Thymus (tissue), 11 donors: ENCODE results near the gene EMX1. TPM values are rescaled to one million over a fixed set of nuclear protein-coding genes. Genes with fewer than 3 reads are reported as not detected.

Experiments
- DNase-seq, 9 donors: peaks; one replicate each; pipeline ENCODE4 v3.0.0-alpha.2; 2013; ENCODE audit warnings: low spot score in 9 of 9, low read depth in 6 of 9, missing footprints in 1 of 9
- H3K27ac ChIP-seq, 2 donors: one replicate each; pipeline ENCODE4 v1.5.1; 2013; ENCODE audit warnings: control low read depth in 1 of 2, low read depth in 1 of 2, low read length in 1 of 2, mild to moderate bottlenecking in 1 of 2, moderate library complexity in 1 of 2
- H3K27me3 ChIP-seq, 2 donors: one replicate each; pipeline ENCODE4 v1.5.1; 2013; ENCODE audit warnings: low read length in 1 of 2; ENCODE audit not compliant: control insufficient read depth in 2 of 2, insufficient read depth in 1 of 2
- H3K36me3 ChIP-seq, 2 donors: one replicate each; pipeline ENCODE4 v1.5.1; 2013; ENCODE audit warnings: low read length in 1 of 2, mild to moderate bottlenecking in 1 of 2, moderate library complexity in 1 of 2; ENCODE audit not compliant: control insufficient read depth in 2 of 2, insufficient read depth in 2 of 2
- H3K4me1 ChIP-seq, 2 donors: one replicate each; pipeline ENCODE4 v1.5.1; 2013; ENCODE audit warnings: low read length in 2 of 2; ENCODE audit not compliant: control insufficient read depth in 2 of 2, insufficient read depth in 2 of 2
- H3K4me3 ChIP-seq, 2 donors: one replicate each; pipeline ENCODE4 v1.5.1; 2013; ENCODE audit warnings: low read length in 2 of 2, control low read depth in 1 of 2, mild to moderate bottlenecking in 1 of 2
- H3K9me3 ChIP-seq, 2 donors: one replicate each; pipeline ENCODE4 v1.5.1; 2013; ENCODE audit warnings: low read length in 1 of 2, mild to moderate bottlenecking in 1 of 2; ENCODE audit not compliant: control insufficient read depth in 2 of 2, insufficient read depth in 1 of 2
- WGBS: extraction: QIAGEN DNeasy Blood & Tissue Kit; methylation state at CpG from one replicate; pipeline ENCODE4 v1.1.7; 2013; 5-methylcytosine and 5-hydroxymethylcytosine counted together
- polyA plus RNA-seq: library from polyadenylated mRNA; stranded (reverse); fragments of 200-250 nt; gene quantifications from one replicate; pipeline ENCODE4 v1.2.3, GENCODE V29; 2013
- total RNA-seq: library from RNA; stranded (reverse); fragments of 120-200 nt; gene quantifications from one replicate; pipeline ENCODE4 v1.2.4, GENCODE V29; 2013
- donor health status: healthy.

Gene EMX1
- total and polyA plus RNA-seq, 2 donors = 0.38 to 0.82 TPM

- peak in 1 of 9 donors; percentile 43 for DNase-seq
- Histone ChIP-seq H3K4me1 (peaks cover 4 to 33% of the 10 kb centered on the region in 2 donors), H3K27ac (no peak overlapping the region), H3K4me3 (peak overlapping the region in 1 of 2 donors; percentile 29), H3K9me3 (peaks cover 1 to 16% of the 10 kb centered on the region in 2 donors), H3K36me3 (no peaks in the 10 kb centered on the region), H3K27me3 (peaks cover 96 to 99% of the 10 kb centered on the region in 2 donors)
- WGBS = 4% methylated on average over 77 of the region's 77 CpGs
Observed at GRCh38 chr2:72920318-72921087, 3.2 kb downstream of the EMX1 start.

- peaks cover 94 to 99% of the 10 kb centered on the region in 2 donors for H3K27me3 ChIP-seq
- 21% methylated on average over 15 of the region's 15 CpGs for WGBS
- H3K4me1 ChIP-seq = peaks cover 4 to 26% of the 10 kb centered on the region in 2 donors
- no peak overlapping the region for H3K4me3 ChIP-seq
- no peaks in the 10 kb centered on the region for H3K36me3 ChIP-seq
- peaks cover 1 to 14% of the 10 kb centered on the region in 2 donors for H3K9me3 ChIP-seq
- no peak for DNase-seq
- no peak overlapping the region for H3K27ac ChIP-seq
Observed at GRCh38 chr2:72921088-72921851, 4.0 kb downstream of the EMX1 start.

- H3K27me3 ChIP-seq = peaks cover 94 to 99% of the 10 kb centered on the region in 2 donors
- no peak overlapping the region for H3K4me3 ChIP-seq
- no peak overlapping the region for H3K27ac ChIP-seq
- H3K4me1 ChIP-seq = peaks cover 4 to 21% of the 10 kb centered on the region in 2 donors
- 90% methylated on average over 1 of the region's 1 CpG for WGBS
- H3K36me3 ChIP-seq = no peaks in the 10 kb centered on the region
- DNase-seq = no peak
- H3K9me3 ChIP-seq = peaks cover 1 to 11% of the 10 kb centered on the region in 2 donors
Observed at GRCh38 chr2:72921853-72922252, 4.5 kb downstream of the EMX1 start.

- WGBS = 8% methylated on average over 36 of the region's 36 CpGs
- H3K27me3 ChIP-seq = peaks cover 79 to 100% of the 10 kb centered on the region in 2 donors
- no peak overlapping the region for H3K4me3 ChIP-seq
- peaks cover 0 to 12% of the 10 kb centered on the region in 2 donors for H3K4me1 ChIP-seq
- peaks cover 0 to 7% of the 10 kb centered on the region in 2 donors for H3K9me3 ChIP-seq
- H3K36me3 ChIP-seq = no peaks in the 10 kb centered on the region
- DNase-seq = no peak
- no peak overlapping the region for H3K27ac ChIP-seq
Observed at GRCh38 chr2:72923833-72924352, 6.6 kb downstream of the EMX1 start.

GRCh38 chr2:72924353-72925240 lies 7.3 kb downstream of the EMX1 start:
- peaks cover 0 to 7% of the 10 kb centered on the region in 2 donors for H3K9me3 ChIP-seq
- no peak overlapping the region for H3K4me3 ChIP-seq
- peaks cover 73 to 100% of the 10 kb centered on the region in 2 donors for H3K27me3 ChIP-seq
- 4% methylated on average over 61 of the region's 61 CpGs for WGBS
- H3K27ac ChIP-seq = no peak overlapping the region
- no peak for DNase-seq
- peaks cover 0 to 12% of the 10 kb centered on the region in 2 donors for H3K4me1 ChIP-seq
- no peaks in the 10 kb centered on the region for H3K36me3 ChIP-seq

- Histone ChIP-seq H3K27me3 (peaks cover 65 to 98% of the 10 kb centered on the region in 2 donors), H3K4me1 (peaks cover 0 to 8% of the 10 kb centered on the region in 2 donors), H3K9me3 (peaks cover 0 to 7% of the 10 kb centered on the region in 2 donors), H3K4me3 (no peak overlapping the region), H3K36me3 (no peaks in the 10 kb centered on the region), H3K27ac (no peak overlapping the region)
- WGBS = 9% methylated on average over 26 of the region's 26 CpGs
- no peak for DNase-seq
Observed at GRCh38 chr2:72925328-72925943, 8.1 kb downstream of the EMX1 start.

GRCh38 chr2:72926368-72926767 lies 9.0 kb downstream of the EMX1 start:
- H3K36me3 ChIP-seq = no peaks in the 10 kb centered on the region
- peaks cover 0 to 7% of the 10 kb centered on the region in 2 donors for H3K9me3 ChIP-seq
- no peak for DNase-seq
- no peak overlapping the region for H3K27ac ChIP-seq
- H3K4me3 ChIP-seq = no peak overlapping the region
- WGBS = 19% methylated on average over 4 of the region's 4 CpGs
- H3K4me1 ChIP-seq = peaks cover 0 to 4% of the 10 kb centered on the region in 2 donors
- peaks cover 56 to 96% of the 10 kb centered on the region in 2 donors for H3K27me3 ChIP-seq

- 54% methylated on average over 6 of the region's 6 CpGs for WGBS
Observed at GRCh38 chr2:72926811-72927465, 9.6 kb downstream of the EMX1 start.

More at GRCh38 chr2:72926811-72927465, 9.6 kb downstream of the EMX1 start:
- Histone ChIP-seq H3K36me3 (no peaks in the 10 kb centered on the region), H3K27ac (no peak overlapping the region), H3K9me3 (peaks cover 0 to 7% of the 10 kb centered on the region in 2 donors), H3K4me1 (peaks cover 0 to 4% of the 10 kb centered on the region in 2 donors), H3K27me3 (peaks cover 50 to 94% of the 10 kb centered on the region in 2 donors), H3K4me3 (no peak overlapping the region)
- no peak for DNase-seq
